ENCODE measurements around the gene UPK1A. TPM values are rescaled to one million over a fixed set of nuclear protein-coding genes. Genes with fewer than 3 reads are reported as not detected.

The UPK1A gene
- total and polyA plus RNA-seq, 9 of the 15 experiments (the other 6 are each of a cell fraction or from before 2014, with no cell fraction given), result 0.06 to 0.13 TPM; not detected in 7

DNA sequence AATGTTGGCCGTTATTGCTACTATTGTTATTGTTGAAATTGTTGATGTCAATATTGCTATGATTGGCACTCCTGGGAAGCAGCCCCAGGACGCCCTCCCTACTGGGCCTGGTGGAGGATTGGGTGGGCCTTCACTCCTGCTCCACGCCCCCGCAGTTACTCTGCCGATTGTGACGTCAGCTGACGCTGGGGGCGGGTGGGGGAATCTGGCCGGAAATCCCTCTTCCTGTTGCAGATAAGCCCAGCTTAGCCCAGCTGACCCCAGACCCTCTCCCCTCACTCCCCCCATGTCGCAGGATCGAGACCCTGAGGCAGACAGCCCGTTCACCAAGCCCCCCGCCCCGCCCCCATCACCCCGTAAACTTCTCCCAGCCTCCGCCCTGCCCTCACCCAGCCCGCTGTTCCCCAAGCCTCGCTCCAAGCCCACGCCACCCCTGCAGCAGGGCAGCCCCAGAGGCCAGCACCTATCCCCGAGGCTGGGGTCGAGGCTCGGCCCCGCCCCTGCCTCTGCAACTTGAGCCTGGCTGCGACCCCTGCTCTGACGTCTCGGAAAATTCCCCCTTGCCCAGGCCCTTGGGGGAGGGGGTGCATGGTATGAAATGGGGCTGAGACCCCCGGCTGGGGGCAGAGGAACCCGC lies 24.7 kb upstream of the UPK1A start, which contains the start of gene ETV2 (continued):
- TF ChIP-seq, protein P1, sequence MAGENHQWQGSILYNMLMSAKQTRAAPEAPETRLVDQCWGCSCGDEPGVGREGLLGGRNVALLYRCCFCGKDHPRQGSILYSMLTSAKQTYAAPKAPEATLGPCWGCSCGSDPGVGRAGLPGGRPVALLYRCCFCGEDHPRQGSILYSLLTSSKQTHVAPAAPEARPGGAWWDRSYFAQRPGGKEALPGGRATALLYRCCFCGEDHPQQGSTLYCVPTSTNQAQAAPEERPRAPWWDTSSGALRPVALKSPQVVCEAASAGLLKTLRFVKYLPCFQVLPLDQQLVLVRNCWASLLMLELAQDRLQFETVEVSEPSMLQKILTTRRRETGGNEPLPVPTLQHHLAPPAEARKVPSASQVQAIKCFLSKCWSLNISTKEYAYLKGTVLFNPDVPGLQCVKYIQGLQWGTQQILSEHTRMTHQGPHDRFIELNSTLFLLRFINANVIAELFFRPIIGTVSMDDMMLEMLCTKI (IDR thresholded peaks at IDR 0.05; ENCODE audit: partially characterized antibody), result no peak
- TF ChIP-seq FOXA1 (IDR thresholded peaks at IDR 0.05; ENCODE audit: borderline replicate concordance), result no peak
- TF ChIP-seq, protein P2, sequence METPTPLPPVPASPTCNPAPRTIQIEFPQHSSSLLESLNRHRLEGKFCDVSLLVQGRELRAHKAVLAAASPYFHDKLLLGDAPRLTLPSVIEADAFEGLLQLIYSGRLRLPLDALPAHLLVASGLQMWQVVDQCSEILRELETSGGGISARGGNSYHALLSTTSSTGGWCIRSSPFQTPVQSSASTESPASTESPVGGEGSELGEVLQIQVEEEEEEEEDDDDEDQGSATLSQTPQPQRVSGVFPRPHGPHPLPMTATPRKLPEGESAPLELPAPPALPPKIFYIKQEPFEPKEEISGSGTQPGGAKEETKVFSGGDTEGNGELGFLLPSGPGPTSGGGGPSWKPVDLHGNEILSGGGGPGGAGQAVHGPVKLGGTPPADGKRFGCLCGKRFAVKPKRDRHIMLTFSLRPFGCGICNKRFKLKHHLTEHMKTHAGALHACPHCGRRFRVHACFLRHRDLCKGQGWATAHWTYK (CRISPR knock-in tag; IDR thresholded peaks at IDR 0.05), result no peak
- TF ChIP-seq KLF6 (CRISPR knock-in tag; IDR thresholded peaks at IDR 0.05; ENCODE audit: borderline replicate concordance), result no peak
- TF ChIP-seq ZNF121 (CRISPR knock-in tag; conservative IDR thresholded peaks at IDR 0.05), result no peak
- TF ChIP-seq ZNF561 (CRISPR knock-in tag; conservative IDR thresholded peaks at IDR 0.05), result no peak
- no peak for TF ChIP-seq POLR2AphosphoS5 (IDR thresholded peaks at IDR 0.05; ENCODE audit: control insufficient read depth, insufficient read depth, low read depth, low read length)
- TF ChIP-seq SUPT5H (IDR thresholded peaks at IDR 0.05), result no peak
- no peak for TF ChIP-seq CAMTA2 (CRISPR knock-in tag; conservative IDR thresholded peaks at IDR 0.05)
- TF ChIP-seq SMAD2 (IDR thresholded peaks at IDR 0.05; ENCODE audit: low read depth, low read length), result no peak
- no peak for TF ChIP-seq PML (IDR thresholded peaks at IDR 0.05; ENCODE audit: low read length)
- no peak for TF ChIP-seq FIP1L1 (IDR thresholded peaks at IDR 0.05; ENCODE audit: low read depth, low read length, poor library complexity, severe bottlenecking)
- peak; percentile 19 for TF ChIP-seq PRDM10 (IDR thresholded peaks at IDR 0.05; ENCODE audit: partially characterized antibody)
- TF ChIP-seq ASH1L (IDR thresholded peaks at IDR 0.05; ENCODE audit: borderline replicate concordance, low read depth, partially characterized antibody), result no peak
- TF ChIP-seq, protein P3, sequence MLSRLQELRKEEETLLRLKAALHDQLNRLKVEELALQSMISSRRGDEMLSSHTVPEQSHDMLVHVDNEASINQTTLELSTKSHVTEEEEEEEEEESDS (CRISPR knock-in tag; IDR thresholded peaks at IDR 0.05), result no peak
- no peak for TF ChIP-seq KHSRP (IDR thresholded peaks at IDR 0.05)
- TF ChIP-seq KLF10 (CRISPR knock-in tag; IDR thresholded peaks at IDR 0.05), result no peak
- no peak for TF ChIP-seq ZNF445 (CRISPR knock-in tag; IDR thresholded peaks at IDR 0.05; ENCODE audit: low read depth)
- peak; percentile 61 for TF ChIP-seq GABPA (tag; conservative IDR thresholded peaks at IDR 0.05; ENCODE audit: low read depth)

All from K562 (cell line).